Subcutaneous adipose tissue (tissue), 4 donors: ENCODE data around the gene C1QTNF5. TPM values are rescaled to one million over a fixed set of nuclear protein-coding genes. Genes with fewer than 3 reads are reported as not detected.

Experiments used
- CTCF ChIP-seq: fragments of 450-650 bp; IDR thresholded peaks from one replicate; pipeline ENCODE4 v1.5.1; 2016; ENCODE audit warnings: low read depth, mild to moderate bottlenecking, control low read depth, antibody characterized with exemption, moderate library complexity
- total RNA-seq, 4 donors: library from RNA; depleted of rRNA; stranded (reverse); fragments of >200 nt; gene quantifications; one replicate each; pipeline ENCODE4 v1.1.0, GENCODE V29; 2016

The C1QTNF5 gene
- total RNA-seq, 4 donors from 2014 or later: 10.6 to 41.2 (median 29.8) TPM

- no peak for TF ChIP-seq CTCF
Measured at GRCh38 chr11:119329320-119329719, 11.4 kb downstream of the C1QTNF5 start.

GRCh38 chr11:119324189-119324588 is 16.5 kb downstream of the C1QTNF5 start:
- no peak for TF ChIP-seq CTCF

- TF ChIP-seq CTCF: no peak
Measured at GRCh38 chr11:119323532-119324033, 17.1 kb downstream of the C1QTNF5 start.

- no peak for TF ChIP-seq CTCF
Measured at GRCh38 chr11:119322921-119323531, 17.7 kb downstream of the C1QTNF5 start.

- no peak for TF ChIP-seq CTCF
Measured at GRCh38 chr11:119322360-119322739, 18.3 kb downstream of the C1QTNF5 start.

GRCh38 chr11:119320776-119321524 is 19.7 kb downstream of the C1QTNF5 start:
- no peak for TF ChIP-seq CTCF

GRCh38 chr11:119320240-119320775 is 20.4 kb downstream of the C1QTNF5 start:
- no peak for TF ChIP-seq CTCF
